ENCODE data around the gene PNPLA2. TPM values are rescaled to one million over a fixed set of nuclear protein-coding genes. Genes with fewer than 3 reads are reported as not detected.

PNPLA2 gene
- total RNA-seq, 5 donors from 2014 or later (not counting 1 experiment from before 2014, with no cell fraction given) = 172 to 212 (median 206) TPM

DNA sequence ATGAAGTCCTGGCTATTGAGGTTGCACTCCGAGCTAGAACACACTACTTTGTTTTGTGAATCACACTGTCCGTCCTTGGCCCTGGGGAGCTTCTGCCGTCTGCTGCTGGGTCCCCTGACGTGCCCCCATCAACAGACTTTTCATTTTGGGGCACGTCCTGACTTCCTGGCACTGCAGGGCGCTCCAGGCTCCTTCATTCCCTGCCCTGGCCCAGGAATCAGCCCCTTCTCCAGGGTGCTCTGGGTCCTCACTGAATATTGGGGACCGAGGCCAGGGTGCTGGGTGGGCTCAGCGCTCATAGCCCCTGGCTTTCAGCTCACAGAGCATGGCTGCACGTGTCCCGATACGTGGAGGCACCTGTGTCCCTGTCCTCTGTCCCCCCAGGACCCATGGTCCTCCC lies 46.2 kb downstream of the PNPLA2 start:
- no peaks in the 10 kb centered on the region for H3K4me1 ChIP-seq (ENCODE audit: control insufficient read depth in 1 of 2, extremely low read depth in 1 of 2, insufficient read depth in 2 of 2, low read length in 2 of 2)
- no peaks in the 10 kb centered on the region for H3K36me3 Mint-ChIP-seq
- H3K27ac ChIP-seq (ENCODE audit: low read length) = no peak overlapping the region
- DNase-seq = no peak
- H3K27me3 ChIP-seq (replicated peaks in 1 of 2; ENCODE audit: control insufficient read depth in 2 of 2, extremely low read depth in 1 of 2, insufficient read depth in 2 of 2, low read length in 1 of 2) = peaks cover 0 to 6% of the 10 kb centered on the region in 2 experiments
- no peak for ATAC-seq (replicated peaks in 1 of 4)
- H3K4me1 Mint-ChIP-seq = no peaks in the 10 kb centered on the region
- no peaks in the 10 kb centered on the region for H3K27me3 Mint-ChIP-seq
- H3K4me3 ChIP-seq (ENCODE audit: control insufficient read depth in 1 of 2, extremely low read depth in 1 of 2, low read length in 1 of 2) = no peak overlapping the region
- peaks cover 0 to 5% of the 10 kb centered on the region in 2 donors for H3K36me3 ChIP-seq (ENCODE audit: control insufficient read depth in 2 of 2, extremely low read depth in 1 of 2, insufficient read depth in 1 of 2, low read length in 1 of 2)
- WGBS (ENCODE audit: insufficient coverage) = 76% methylated on average over 10 of the region's 11 CpGs
- H3K9me3 Mint-ChIP-seq = no peaks in the 10 kb centered on the region
- H3K27ac Mint-ChIP-seq = no peak overlapping the region
- ChIA-PET POLR2A (no interaction called here), CTCF (no interaction called here)
- no peak overlapping the region for H3K4me3 Mint-ChIP-seq
- no peaks in the 10 kb centered on the region for H3K9me3 ChIP-seq

DNA sequence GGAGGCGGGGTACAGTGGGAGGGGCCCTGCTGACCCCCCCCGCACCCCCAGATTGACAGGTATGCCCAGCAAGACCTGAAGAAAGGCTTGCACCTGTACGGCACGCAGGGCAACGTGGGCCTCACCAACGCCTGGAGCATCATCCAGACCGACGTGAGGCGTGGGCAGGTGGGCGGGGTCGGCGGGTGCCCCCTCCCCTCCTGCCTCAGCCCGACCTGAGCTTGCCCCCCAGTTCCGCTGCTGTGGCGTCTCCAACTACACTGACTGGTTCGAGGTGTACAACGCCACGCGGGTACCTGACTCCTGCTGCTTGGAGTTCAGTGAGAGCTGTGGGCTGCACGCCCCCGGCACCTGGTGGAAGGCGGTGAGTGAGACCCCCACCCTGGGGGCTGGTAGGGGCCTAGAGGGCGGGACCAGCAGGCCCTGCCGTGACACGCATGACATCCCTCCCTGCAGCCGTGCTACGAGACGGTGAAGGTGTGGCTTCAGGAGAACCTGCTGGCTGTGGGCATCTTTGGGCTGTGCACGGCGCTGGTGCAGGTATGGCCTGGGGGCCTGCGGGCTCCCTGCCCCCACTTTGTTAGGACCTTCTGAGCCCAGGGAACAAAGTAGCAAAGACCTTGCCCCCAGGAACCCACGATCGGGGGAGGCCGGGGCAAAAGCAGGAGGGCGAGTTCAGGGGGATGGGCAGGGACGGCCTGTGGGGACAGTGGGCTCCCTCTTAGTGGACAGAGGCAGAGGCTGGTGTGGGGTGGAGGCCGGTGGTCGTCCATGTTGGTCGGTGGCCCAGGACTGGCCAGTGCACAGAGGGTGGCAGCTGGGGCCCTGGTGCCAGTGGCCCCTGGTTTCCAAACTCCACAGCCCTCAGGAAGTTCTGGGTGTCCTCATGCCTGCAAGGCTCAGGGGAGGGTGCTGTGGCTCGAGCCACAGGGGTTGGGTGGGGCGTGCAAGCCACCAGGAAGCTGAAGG lies 47.0 kb downstream of the PNPLA2 start:
- Histone ChIP-seq H3K27me3 (replicated peaks in 1 of 2; ENCODE audit: control insufficient read depth in 2 of 2, extremely low read depth in 1 of 2, insufficient read depth in 2 of 2, low read length in 1 of 2) (no peaks in the 10 kb centered on the region), H3K27ac (ENCODE audit: low read length) (no peak overlapping the region), H3K4me3 (ENCODE audit: control insufficient read depth in 1 of 2, extremely low read depth in 1 of 2, low read length in 1 of 2) (no peak overlapping the region), H3K36me3 (ENCODE audit: control insufficient read depth in 2 of 2, extremely low read depth in 1 of 2, insufficient read depth in 1 of 2, low read length in 1 of 2) (peaks cover 0 to 5% of the 10 kb centered on the region in 2 donors), H3K4me1 (ENCODE audit: control insufficient read depth in 1 of 2, extremely low read depth in 1 of 2, insufficient read depth in 2 of 2, low read length in 2 of 2) (no peaks in the 10 kb centered on the region), H3K9me3 (no peaks in the 10 kb centered on the region)
- H3K4me3 Mint-ChIP-seq = no peak overlapping the region
- no peaks in the 10 kb centered on the region for H3K27me3 Mint-ChIP-seq
- ATAC-seq (replicated peaks in 1 of 4) = no peak
- no peaks in the 10 kb centered on the region for H3K4me1 Mint-ChIP-seq
- 77% methylated on average over 34 of the region's 41 CpGs for WGBS (ENCODE audit: insufficient coverage)
- no peaks in the 10 kb centered on the region for H3K9me3 Mint-ChIP-seq
- ChIA-PET POLR2A (interaction anchor here in 1 of 2 donors (0.6 kb wide), 1 partner anchor 839 kb away, joined by 3 read pairs; no protein-coding TSS in a partner anchor), CTCF (no interaction called here)
- DNase-seq = no peak
- no peaks in the 10 kb centered on the region for H3K36me3 Mint-ChIP-seq
- no peak overlapping the region for H3K27ac Mint-ChIP-seq

DNA sequence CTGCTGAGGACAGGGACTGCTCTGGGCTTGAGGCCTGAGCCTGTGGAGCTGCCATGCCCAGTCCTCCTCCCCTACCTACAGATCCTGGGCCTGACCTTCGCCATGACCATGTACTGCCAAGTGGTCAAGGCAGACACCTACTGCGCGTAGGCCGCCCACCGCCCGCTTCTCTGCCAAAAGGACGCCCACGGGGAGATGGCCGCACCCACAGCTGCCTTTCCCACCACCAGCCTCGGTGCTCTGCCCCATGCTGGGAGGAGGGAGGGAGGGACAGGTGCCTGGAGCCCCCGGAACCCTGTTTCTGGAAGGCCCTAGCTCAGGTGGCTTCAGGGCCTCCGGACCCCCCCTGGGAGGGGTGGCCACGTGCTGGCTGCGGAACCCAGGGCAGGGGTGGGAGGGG lies 47.8 kb downstream of the PNPLA2 start:
- no peak for ATAC-seq (replicated peaks in 1 of 4)
- no peak overlapping the region for H3K27ac ChIP-seq (ENCODE audit: low read length)
- Mint-ChIP-seq H3K4me1 (no peaks in the 10 kb centered on the region), H3K27me3 (no peaks in the 10 kb centered on the region), H3K36me3 (no peaks in the 10 kb centered on the region), H3K4me3 (no peak overlapping the region), H3K9me3 (no peaks in the 10 kb centered on the region), H3K27ac (no peak overlapping the region)
- ChIA-PET POLR2A (no interaction called here), CTCF (no interaction called here)
- no peak for DNase-seq
- no peaks in the 10 kb centered on the region for H3K27me3 ChIP-seq (replicated peaks in 1 of 2; ENCODE audit: control insufficient read depth in 2 of 2, extremely low read depth in 1 of 2, insufficient read depth in 2 of 2, low read length in 1 of 2)
- peaks cover 0 to 5% of the 10 kb centered on the region in 2 donors for H3K36me3 ChIP-seq (ENCODE audit: control insufficient read depth in 2 of 2, extremely low read depth in 1 of 2, insufficient read depth in 1 of 2, low read length in 1 of 2)
- H3K4me3 ChIP-seq (ENCODE audit: control insufficient read depth in 1 of 2, extremely low read depth in 1 of 2, low read length in 1 of 2) = no peak overlapping the region
- no peaks in the 10 kb centered on the region for H3K9me3 ChIP-seq
- H3K4me1 ChIP-seq (ENCODE audit: control insufficient read depth in 1 of 2, extremely low read depth in 1 of 2, insufficient read depth in 2 of 2, low read length in 2 of 2) = no peaks in the 10 kb centered on the region
- 82% methylated on average over 3 of the region's 14 CpGs for WGBS (ENCODE audit: insufficient coverage)

DNA sequence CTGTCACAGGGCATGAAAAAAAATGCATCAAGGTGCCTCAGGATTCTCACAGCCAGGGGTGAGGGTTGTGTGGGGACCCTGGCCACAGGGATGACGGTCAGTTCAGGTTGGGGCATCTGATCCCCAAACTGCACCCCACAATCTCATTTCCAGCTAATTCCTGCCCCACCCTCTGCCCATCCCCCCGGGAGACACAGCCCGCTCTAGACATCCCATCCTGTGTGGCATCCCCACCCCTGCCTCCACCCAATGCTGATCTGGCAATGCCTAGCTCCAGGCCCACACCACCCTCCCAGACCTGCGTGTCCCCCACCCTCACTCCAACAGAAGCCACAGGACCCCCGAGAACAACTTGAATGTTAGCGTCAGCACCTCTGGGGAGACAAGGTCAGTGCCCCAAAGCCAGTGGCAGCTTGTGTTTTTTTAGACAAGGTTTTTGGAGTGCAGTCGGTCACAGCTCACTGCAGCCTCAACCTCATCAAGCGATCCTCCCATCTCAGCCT lies 49.2 kb downstream of the PNPLA2 start:
- no peaks in the 10 kb centered on the region for H3K27me3 ChIP-seq (replicated peaks in 1 of 2; ENCODE audit: control insufficient read depth in 2 of 2, extremely low read depth in 1 of 2, insufficient read depth in 2 of 2, low read length in 1 of 2)
- CTCF ChIA-PET = no interaction called here
- no peak overlapping the region for H3K4me3 Mint-ChIP-seq
- no peak overlapping the region for H3K27ac ChIP-seq (ENCODE audit: low read length)
- H3K9me3 Mint-ChIP-seq = no peaks in the 10 kb centered on the region
- peaks cover 0 to 5% of the 10 kb centered on the region in 2 donors for H3K36me3 ChIP-seq (ENCODE audit: control insufficient read depth in 2 of 2, extremely low read depth in 1 of 2, insufficient read depth in 1 of 2, low read length in 1 of 2)
- H3K4me1 ChIP-seq (ENCODE audit: control insufficient read depth in 1 of 2, extremely low read depth in 1 of 2, insufficient read depth in 2 of 2, low read length in 2 of 2) = no peaks in the 10 kb centered on the region
- no peaks in the 10 kb centered on the region for H3K9me3 ChIP-seq
- WGBS (ENCODE audit: insufficient coverage) = 96% methylated on average over 5 of the region's 8 CpGs
- H3K27me3 Mint-ChIP-seq = no peaks in the 10 kb centered on the region
- ATAC-seq (replicated peaks in 1 of 4) (no peak), DNase-seq (no peak)
- H3K27ac Mint-ChIP-seq = no peak overlapping the region
- POLR2A ChIA-PET = interaction anchor here in 1 of 2 donors (0.6 kb wide), 1 partner anchor 9 kb away, joined by 7 read pairs; no protein-coding TSS in a partner anchor
- no peaks in the 10 kb centered on the region for H3K36me3 Mint-ChIP-seq
- H3K4me1 Mint-ChIP-seq = no peaks in the 10 kb centered on the region
- no peak overlapping the region for H3K4me3 ChIP-seq (ENCODE audit: control insufficient read depth in 1 of 2, extremely low read depth in 1 of 2, low read length in 1 of 2)

DNA sequence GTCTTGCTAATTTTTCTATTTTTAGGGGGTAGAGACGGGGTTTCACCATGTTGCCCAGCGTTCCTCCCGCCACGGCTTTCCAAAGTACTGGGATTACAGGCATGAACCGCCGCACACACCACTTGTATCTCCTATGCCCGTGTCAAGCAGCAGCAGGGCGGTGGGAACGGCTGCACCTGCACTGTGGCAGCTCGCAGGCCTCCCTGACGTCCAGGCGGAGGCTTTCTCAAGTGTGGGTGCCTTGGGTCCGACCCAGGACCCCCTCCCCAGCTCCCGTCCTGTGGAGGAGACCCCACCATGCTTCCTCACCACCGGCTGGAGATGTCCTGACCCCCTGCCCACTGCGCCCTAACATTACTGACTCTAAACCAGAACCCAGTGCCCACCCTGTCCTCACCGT lies 49.7 kb downstream of the PNPLA2 start:
- no peak overlapping the region for H3K4me3 Mint-ChIP-seq
- H3K4me1 Mint-ChIP-seq = no peaks in the 10 kb centered on the region

DNA sequence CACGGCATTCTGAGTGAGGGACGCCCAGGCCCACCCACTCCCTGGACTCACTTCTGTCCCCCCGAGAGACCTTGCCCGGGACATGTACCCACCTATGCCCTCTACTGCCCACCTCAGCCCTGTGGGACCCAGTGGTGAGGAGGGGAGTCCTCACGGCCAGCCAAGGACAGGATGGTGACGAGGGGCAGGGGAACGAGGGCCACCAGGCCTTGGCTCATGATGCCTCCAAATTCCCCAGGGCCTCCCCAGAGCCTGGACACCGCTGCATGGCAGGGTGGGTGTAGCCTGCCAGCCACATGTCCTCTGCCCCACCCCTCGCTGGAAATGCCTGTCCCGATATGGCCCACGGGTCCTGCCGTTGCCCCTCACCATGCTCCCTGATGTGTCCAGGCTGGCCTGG lies 50.1 kb downstream of the PNPLA2 start:
- Mint-ChIP-seq H3K4me3 (no peak overlapping the region), H3K27ac (no peak overlapping the region), H3K27me3 (no peaks in the 10 kb centered on the region), H3K4me1 (no peaks in the 10 kb centered on the region), H3K36me3 (peaks cover 4% of the 10 kb centered on the region), H3K9me3 (no peaks in the 10 kb centered on the region)
- DNase-seq (no peak), ATAC-seq (replicated peaks in 1 of 4) (no peak)
- Histone ChIP-seq H3K27me3 (replicated peaks in 1 of 2; ENCODE audit: control insufficient read depth in 2 of 2, extremely low read depth in 1 of 2, insufficient read depth in 2 of 2, low read length in 1 of 2) (no peaks in the 10 kb centered on the region), H3K36me3 (ENCODE audit: control insufficient read depth in 2 of 2, extremely low read depth in 1 of 2, insufficient read depth in 1 of 2, low read length in 1 of 2) (peaks cover 2 to 5% of the 10 kb centered on the region in 2 donors), H3K27ac (ENCODE audit: low read length) (no peak overlapping the region), H3K9me3 (no peaks in the 10 kb centered on the region), H3K4me1 (ENCODE audit: control insufficient read depth in 1 of 2, extremely low read depth in 1 of 2, insufficient read depth in 2 of 2, low read length in 2 of 2) (no peaks in the 10 kb centered on the region), H3K4me3 (ENCODE audit: control insufficient read depth in 1 of 2, extremely low read depth in 1 of 2, low read length in 1 of 2) (no peak overlapping the region)
- ChIA-PET CTCF (no interaction called here), POLR2A (no interaction called here)
- 93% methylated on average over 9 of the region's 12 CpGs for WGBS (ENCODE audit: insufficient coverage)

More for the DNA sequence above, 49.7 kb downstream of the PNPLA2 start:
- POLR2A ChIA-PET = interaction anchor here in 1 of 2 donors (0.6 kb wide), 1 partner anchor 10 kb away, joined by 7 read pairs; no protein-coding TSS in a partner anchor
- no peak overlapping the region for H3K27ac ChIP-seq (ENCODE audit: low read length)
- H3K9me3 Mint-ChIP-seq = no peaks in the 10 kb centered on the region
- no peaks in the 10 kb centered on the region for H3K27me3 Mint-ChIP-seq
- H3K4me3 ChIP-seq (ENCODE audit: control insufficient read depth in 1 of 2, extremely low read depth in 1 of 2, low read length in 1 of 2) = no peak overlapping the region
- no peak for DNase-seq
- H3K36me3 Mint-ChIP-seq = no peaks in the 10 kb centered on the region
- no peak for ATAC-seq (replicated peaks in 1 of 4)
- H3K36me3 ChIP-seq (ENCODE audit: control insufficient read depth in 2 of 2, extremely low read depth in 1 of 2, insufficient read depth in 1 of 2, low read length in 1 of 2) = peaks cover 2 to 5% of the 10 kb centered on the region in 2 donors
- CTCF ChIA-PET = no interaction called here
- WGBS (ENCODE audit: insufficient coverage) = 92% methylated on average over 15 of the region's 17 CpGs
- H3K9me3 ChIP-seq = no peaks in the 10 kb centered on the region
- no peak overlapping the region for H3K27ac Mint-ChIP-seq
- no peaks in the 10 kb centered on the region for H3K27me3 ChIP-seq (replicated peaks in 1 of 2; ENCODE audit: control insufficient read depth in 2 of 2, extremely low read depth in 1 of 2, insufficient read depth in 2 of 2, low read length in 1 of 2)
- no peaks in the 10 kb centered on the region for H3K4me1 ChIP-seq (ENCODE audit: control insufficient read depth in 1 of 2, extremely low read depth in 1 of 2, insufficient read depth in 2 of 2, low read length in 2 of 2)
